NCI-H82 (cell line): ENCODE measurements around the gene TMEM263.

Experiments
- DNase-seq: peaks from one replicate; lab custom pipeline; 2025; lab: John Stamatoyannopoulos, UW

The TMEM263 gene

GRCh38 chr12:106947461-106947860 is 8.2 kb upstream of the TMEM263 start:
- DNase-seq = no peak

- no peak for DNase-seq
These were observed 5.1 kb upstream of the TMEM263 start for GRCh38 chr12:106950591-106950990.

- no peak for DNase-seq
These were observed 2.1 kb upstream of the TMEM263 start for GRCh38 chr12:106953352-106954250.

GRCh38 chr12:106954462-106955376 is 988 bp upstream of the TMEM263 start:
- DNase-seq = peak; percentile 56

- peak; percentile 81 for DNase-seq
These were observed 406 bp downstream of the TMEM263 start for GRCh38 chr12:106956048-106956578.

GRCh38 chr12:106957583-106957982 is 1.9 kb downstream of the TMEM263 start:
- DNase-seq = no peak

- no peak for DNase-seq
These were observed 4.7 kb downstream of the TMEM263 start for GRCh38 chr12:106960443-106960842.

- DNase-seq = no peak
These were observed 6.6 kb downstream of the TMEM263 start for GRCh38 chr12:106962286-106962685.

- DNase-seq = no peak
These were observed 8.8 kb downstream of the TMEM263 start for GRCh38 chr12:106964526-106964925.

- no peak for DNase-seq
These were observed 15.4 kb downstream of the TMEM263 start for GRCh38 chr12:106971065-106971464.

- DNase-seq = peak; percentile 8
These were observed 17.8 kb downstream of the TMEM263 start for GRCh38 chr12:106973545-106973944.

- DNase-seq = no peak
These were observed 18.8 kb downstream of the TMEM263 start for GRCh38 chr12:106974511-106974910.

GRCh38 chr12:106975098-106975497 is 19.4 kb downstream of the TMEM263 start:
- DNase-seq = no peak

- no peak for DNase-seq
These were observed 20.4 kb downstream of the TMEM263 start for GRCh38 chr12:106975993-106976658.

GRCh38 chr12:106976668-106977067 is 21.0 kb downstream of the TMEM263 start:
- DNase-seq = no peak

- no peak for DNase-seq
These were observed 22.5 kb downstream of the TMEM263 start for GRCh38 chr12:106978035-106978800.

- no peak for DNase-seq
These were observed 25.2 kb downstream of the TMEM263 start for GRCh38 chr12:106980944-106981343.

GRCh38 chr12:106981788-106982187 is 26.1 kb downstream of the TMEM263 start:
- DNase-seq = no peak

- DNase-seq = no peak
These were observed 26.5 kb downstream of the TMEM263 start for GRCh38 chr12:106982229-106982628.

GRCh38 chr12:106984588-106985137 is 29.0 kb downstream of the TMEM263 start:
- DNase-seq = no peak

- DNase-seq = peak; percentile 5
These were observed 29.8 kb downstream of the TMEM263 start for GRCh38 chr12:106985479-106985878.
